Right ventricle myocardium superior (tissue), 1 donor: ENCODE measurements around the gene NTM. TPM values are rescaled to one million over a fixed set of nuclear protein-coding genes. Genes with fewer than 3 reads are reported as not detected.
"Not testable (repeated sequence)": the region's sequence is repeated elsewhere in the genome, so short reads cannot be mapped to it uniquely, and the experiment has no call there.

Source experiments
- ATAC-seq: fragments of 200-7000 bp; cut with Tn5 transposase; one replicate; pipeline ENCODE4 v1.9.1; 2020; ENCODE audit warnings: mild to moderate bottlenecking; ENCODE audit not compliant: poor library complexity
- DNase-seq: peaks from one replicate; pipeline ENCODE4 v3.0.0-alpha.2; 2020
- intact Hi-C: fragments of 100-400 bp; cut with DNase I; formaldehyde crosslinking; loops from one replicate; pipeline ENCODE4 v1.11.2; 2022
- total RNA-seq: library from RNA; stranded (reverse); fragmentation: NEBNext Ultra II Directional; extraction: Animal tissue kit (Norgen Biotek cat#: 25700); gene quantifications from one replicate; pipeline ENCODE4 v1.2.1, GENCODE V29; 2021
- donor health status: DM: no; HTN: yes; CAD: no; lungs with severe emphysema.

The NTM gene
- total RNA-seq, 1 donor from 2014 or later: 1.5 TPM

DNA sequence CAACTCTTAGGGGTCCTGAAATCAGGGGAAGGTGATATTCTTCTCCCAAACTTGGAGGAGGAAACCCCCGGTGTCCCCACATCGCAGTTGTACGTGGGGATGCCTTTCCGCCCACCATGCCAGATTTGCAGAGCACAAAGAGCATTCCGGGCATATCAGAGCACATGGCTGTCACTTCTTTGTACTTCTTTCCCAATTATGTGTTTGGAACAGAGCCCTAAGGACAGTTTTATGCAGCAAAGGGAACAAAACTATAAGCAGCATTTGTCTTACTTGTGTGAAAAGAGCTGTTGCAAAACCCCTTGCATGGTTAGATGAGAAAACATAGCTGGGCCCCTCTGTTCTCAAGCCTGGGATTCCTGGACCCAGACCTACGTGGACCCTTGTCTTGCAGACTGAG, 41.2 kb downstream of the NTM start:
- intact Hi-C loops: no loop called here
- DNase-seq (no peak), ATAC-seq (no peak)

DNA sequence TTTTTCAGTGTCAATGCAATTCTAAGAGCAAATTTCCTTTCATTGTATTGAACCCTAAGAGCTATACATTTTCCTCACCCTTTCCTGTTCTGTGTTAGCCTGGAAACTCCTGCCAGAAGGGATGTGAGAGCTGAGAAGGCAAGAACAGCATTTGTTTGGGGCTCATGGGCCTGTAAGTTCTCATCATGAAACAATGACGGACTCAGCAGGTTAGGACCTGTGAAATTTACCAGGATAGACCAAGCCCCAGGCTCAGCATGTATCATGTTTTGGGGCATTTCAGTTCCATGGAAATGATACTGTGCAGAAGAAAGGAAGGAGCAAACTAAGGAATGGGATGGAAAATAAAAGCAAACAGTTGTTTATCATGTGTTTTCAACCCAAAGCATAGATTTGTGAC, 41.6 kb downstream of the NTM start:
- no peak for DNase-seq
- intact Hi-C loops: no loop called here

DNA sequence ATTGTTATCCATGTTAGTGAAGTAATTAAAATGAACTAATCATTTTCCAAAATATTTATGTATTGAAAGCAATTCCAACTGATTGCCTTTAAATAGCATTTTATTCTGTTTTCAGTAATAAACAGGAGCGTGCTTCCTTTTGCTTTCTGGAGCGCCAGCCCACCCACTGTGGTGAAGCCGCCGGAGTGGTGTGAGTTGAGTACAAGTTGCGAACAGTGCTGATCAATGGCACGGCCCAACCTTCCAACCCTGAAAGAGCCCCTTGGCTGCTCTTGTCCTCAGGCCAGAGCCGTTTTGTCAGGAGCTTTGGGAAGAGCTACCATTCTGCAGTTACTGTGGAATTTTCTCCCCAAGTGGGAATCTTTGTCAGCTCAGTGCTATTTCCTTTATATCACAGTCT, 42.8 kb downstream of the NTM start:
- no peak for DNase-seq
- ATAC-seq: no peak
- intact Hi-C loops: no loop called here

More for the DNA sequence above, 41.6 kb downstream of the NTM start:
- no peak for ATAC-seq

DNA sequence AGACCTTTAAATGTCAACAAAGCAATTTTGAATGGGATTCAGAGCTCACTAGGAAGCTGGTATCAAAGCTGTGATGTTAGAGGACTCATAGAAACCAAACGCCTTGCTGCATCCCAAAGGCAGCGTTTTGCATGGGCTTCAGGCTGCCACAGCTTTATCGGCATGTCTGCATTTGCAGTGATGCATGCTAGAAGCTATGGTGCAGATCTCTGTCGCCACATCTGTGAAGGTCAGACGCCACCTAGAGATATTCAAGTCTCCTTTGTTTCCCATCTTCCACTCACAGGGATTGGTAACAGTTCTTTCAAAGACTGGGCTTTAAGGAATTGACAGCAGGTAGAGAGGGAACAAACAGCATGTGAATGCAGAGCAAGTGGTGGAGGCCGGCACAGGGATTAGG, 47.8 kb downstream of the NTM start:
- DNase-seq (no peak), ATAC-seq (no peak)
- intact Hi-C loops: no loop called here

DNA sequence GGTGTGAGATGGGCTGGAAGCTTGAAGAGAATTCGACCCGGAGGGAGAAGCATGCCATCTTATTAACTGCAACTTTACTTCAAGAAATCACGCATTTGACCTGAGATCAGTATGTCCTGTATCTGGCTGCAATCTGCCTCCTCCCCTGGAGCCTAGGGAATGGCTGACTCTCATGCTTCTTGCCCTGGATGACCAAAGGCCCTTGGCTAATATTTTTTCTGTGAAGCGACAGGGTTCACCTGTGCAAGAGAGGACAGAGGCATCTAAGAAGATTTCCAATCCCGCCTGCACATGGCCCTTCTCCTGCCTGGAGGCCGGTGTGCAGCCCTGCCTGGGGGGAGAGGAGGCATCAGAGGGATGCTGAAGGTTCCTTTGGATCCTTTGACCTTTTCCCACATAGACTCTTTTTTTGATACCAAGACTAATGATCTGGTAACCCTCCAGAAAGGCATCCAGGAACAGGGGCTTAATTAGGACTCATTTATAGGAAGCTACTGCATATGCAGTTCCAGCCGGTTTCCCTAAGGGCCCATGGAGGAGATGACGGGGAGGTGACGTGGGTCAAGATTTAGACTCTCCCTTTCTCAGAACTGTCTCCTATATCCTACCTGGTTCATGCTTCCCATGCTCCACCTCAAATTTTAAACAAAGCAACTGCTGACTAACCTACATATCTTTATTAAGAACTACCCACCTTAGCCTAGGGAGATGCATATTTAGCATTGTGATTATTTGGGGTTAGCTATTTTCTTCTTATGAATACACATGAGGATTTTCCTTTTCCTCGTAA, 50.8 kb downstream of the NTM start:
- ATAC-seq (no peak), DNase-seq (no peak)
- intact Hi-C loops: no loop called here

DNA sequence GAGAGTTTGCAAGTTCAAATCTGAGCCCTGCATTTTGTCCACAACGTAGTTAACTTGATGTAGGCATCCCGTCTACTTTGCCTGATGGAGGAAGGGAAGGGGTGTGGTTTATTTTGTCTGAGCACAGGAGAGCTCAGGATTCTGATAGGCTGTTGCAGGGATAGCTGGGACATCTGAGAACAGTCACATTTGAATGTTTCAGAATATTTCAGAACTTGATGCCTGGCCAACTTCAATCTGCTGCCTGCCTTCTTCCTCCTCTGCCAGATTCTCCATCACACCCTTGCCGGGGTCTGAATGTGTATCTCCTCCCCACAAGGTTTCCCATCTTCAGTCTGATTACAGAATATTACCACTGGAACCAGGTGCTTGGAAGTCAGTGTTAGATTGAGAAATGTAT, 51.6 kb downstream of the NTM start:
- intact Hi-C loops: no loop called here
- no peak for DNase-seq
- ATAC-seq: no peak

DNA sequence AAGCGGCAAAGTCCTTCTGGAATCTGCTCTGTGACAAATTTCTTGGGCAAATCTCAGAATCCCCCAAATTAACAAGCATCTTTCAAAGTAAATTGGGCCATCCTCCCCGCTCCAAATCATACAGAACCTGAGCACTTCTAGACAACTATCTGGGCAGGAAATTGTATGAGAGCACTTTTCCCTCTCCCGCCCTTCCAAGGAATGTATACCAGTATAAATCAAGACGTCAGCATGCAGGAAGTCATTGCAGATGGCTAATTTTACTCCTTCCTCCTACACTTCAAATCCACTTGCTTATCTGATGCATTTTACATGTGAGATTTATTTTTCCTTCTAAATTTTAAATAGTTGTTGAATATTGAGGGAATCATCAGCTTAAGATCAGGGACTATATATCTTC, 52.1 kb downstream of the NTM start:
- ATAC-seq (no peak), DNase-seq (no peak)
- intact Hi-C loops: no loop called here

DNA sequence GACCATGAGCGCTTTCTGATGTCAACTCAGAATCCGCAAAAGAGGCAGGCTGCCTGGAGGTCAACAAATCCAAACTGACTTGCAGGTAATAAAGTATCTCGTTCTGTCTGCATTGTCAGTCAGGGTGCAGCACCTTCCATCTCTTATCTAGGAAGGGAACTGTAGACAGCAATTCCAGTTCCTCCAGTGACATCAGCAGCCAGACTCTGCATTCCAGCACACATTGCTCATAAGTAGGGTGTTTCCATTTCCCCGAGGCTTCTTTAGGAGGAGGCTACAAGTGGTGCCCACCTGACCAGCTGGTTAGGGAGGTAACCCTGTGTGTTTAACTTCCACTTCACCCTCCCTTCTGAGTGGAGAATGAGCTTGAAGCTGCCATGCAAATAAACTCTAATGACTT, 53.3 kb downstream of the NTM start:
- DNase-seq (no peak), ATAC-seq (no peak)
- intact Hi-C loops: no loop called here

DNA sequence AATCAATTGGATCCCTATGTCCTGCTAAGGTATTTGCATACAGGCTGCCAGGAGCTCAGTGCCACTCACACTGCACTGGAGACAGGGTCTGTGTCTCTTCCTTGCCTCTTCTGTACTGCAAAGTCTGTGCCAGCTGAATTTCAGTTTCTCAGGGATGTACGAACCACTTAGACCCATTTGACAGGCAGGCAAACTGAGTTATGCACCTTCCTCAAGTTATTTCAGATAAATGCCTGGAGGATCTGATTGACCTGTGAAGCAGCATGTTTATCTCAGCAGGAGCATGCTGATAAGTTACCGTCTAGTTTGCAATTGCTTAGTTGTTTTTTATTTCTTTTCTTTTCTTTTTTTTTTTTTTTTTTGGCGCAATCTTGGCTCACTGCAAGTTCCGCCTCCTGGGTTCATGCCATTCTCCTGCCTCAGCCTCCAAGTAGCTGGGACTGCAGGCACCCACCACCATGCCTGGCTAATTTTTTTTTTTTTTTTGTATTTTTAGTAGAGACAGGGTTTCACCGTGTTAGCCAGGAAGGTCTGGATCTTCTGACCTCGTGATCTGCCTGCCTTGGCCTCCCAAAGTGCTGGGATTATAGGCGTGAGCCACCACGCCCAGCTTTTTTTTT, 54.0 kb downstream of the NTM start:
- ATAC-seq, intact Hi-C loops, DNase-seq: not testable (repeated sequence)

DNA sequence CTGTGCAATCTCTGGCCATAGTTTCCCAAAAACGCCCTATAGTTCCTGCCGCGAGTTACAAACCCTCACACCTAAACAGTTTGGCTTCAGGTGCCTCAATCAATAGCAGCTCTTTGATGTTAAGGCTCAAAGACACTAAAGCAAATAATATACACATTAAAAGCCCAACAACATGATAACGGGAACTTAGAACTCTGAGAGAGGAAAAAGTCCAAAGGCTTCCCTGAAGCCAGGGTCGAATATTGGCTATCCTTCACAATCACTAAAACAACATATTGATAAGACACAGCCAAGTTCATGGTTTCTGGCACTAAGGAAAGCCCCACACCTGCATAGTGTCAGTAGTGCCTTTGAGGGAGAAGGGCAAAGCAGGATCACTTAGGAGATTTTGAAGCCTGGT, 54.9 kb downstream of the NTM start:
- intact Hi-C loops: no loop called here
- ATAC-seq: no peak

DNA sequence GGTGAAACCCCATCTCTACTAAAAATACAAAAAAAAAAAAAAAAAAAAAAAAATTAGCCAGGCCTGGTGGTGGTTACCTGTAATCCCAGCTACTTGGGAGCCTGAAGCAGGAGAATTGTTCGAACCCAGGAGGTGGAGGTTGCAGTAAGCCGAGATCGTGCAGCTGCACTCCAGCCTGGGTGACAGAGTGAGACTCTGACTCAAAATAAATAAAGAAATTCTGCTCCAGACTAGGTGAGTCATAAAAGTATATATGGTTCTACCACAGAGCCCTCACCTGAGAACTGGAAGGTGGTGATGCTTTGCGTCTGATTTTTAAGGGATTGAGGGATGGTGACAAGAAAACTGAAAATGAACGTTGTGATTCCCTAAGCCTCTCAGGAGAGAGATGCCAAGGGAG, 58.4 kb downstream of the NTM start:
- DNase-seq: no peak
- no peak for ATAC-seq
- intact Hi-C loops: no loop called here

More for the DNA sequence above, 54.9 kb downstream of the NTM start:
- DNase-seq: no peak

DNA sequence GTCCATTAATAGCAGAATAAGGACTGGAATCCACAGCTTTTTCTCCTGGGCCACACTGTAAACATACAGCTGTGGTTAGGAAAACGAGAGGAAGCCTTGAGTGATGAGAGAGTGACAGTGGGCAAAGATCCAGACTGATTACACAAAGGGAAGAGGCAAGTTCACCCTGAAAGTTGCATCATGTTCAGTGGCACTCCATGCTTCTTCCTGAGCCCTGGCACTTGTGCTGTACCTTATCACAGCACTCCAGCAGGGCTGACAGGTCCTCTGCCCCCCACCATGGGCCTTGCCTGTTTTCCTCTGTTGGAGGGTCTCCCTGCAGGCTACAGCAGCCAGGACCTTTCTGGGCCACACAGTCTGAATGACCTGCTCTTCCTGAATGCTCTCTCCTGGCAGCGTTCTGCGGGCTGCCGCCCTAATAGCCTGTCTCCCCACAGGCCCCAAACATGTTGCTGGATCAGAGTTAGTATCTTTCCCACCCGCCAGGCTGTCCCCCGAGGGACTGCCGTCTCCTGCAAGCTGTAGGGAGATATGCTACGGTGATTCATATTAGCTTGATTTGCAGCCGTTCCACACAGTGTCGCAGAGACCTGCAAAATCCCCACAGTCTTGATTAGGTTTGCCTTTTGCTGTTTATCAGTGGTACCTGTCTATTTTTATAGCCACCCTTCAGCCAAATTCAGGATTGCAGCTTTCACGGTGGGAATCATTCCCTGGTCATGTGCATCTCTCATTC, 60.2 kb downstream of the NTM start:
- intact Hi-C loops: no loop called here
- ATAC-seq: peak; percentile 56

DNA sequence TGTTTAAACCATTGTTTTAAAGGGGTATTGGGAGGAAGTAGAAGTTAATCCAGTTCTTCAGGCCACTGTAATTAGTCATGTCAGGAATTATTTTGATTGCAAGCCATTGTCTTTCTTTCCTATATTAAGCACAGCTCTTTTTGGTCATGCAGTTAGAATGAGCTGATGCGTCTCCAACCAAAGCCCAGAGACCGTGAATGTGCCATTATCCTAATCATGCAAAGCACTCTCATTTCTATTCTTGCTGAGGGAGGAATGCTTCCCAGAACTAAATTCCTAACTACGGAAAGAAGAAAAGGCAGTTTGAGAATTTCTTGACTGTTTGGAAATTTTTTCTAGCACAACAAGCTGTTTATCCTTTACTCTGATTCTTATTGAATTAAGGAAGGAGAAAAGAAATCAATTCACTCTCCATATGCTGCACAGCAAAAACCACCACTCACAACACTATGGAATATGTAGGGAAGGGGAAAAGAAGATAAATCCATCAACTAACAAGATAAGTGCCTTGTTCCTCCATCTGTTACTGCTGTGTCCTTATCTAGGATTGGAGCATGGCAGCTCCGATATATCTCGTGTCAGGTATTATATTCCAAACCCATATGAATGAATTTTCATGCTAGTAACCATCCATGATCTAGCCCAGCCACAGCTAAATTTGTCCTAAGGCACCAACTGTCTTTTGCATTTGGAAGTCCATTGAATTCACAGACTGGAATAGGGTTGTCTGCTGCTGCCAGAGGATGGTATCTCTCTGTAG, 70.8 kb downstream of the NTM start:
- ATAC-seq (no peak), DNase-seq (no peak)
- intact Hi-C loops: no loop called here

More for the DNA sequence above, 60.2 kb downstream of the NTM start:
- DNase-seq: no peak

DNA sequence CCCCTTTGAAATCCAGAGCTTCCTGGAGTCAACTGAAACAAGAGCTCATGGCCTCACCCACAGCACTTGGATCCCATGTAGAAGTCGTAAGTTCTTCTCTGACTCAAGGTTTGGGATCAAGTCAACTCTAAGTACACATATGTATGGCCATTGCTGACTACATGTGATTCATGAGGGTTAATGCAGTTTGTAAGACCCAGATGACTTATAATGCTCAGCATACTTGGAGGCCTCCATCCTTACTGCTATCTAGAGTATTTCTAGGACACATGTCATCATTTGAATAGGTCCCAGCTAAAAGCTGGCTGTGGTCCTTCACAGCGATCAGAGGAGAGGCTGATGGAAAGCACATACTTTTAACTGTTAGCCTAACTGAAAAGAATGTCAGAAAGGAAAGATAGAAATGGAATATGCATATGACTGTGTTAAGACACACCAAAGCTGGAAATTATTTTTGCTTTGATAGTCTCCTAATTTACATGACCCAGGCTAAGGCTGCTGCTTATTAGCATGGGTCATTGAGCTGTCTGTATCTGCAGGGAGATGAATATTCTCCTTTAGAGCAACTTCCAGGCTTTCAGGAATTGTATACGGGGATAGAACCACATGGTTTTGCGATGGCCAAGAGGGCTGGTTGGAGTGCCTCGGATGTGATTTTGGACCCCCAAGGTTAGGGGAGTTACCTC, 76.3 kb downstream of the NTM start:
- DNase-seq (no peak), ATAC-seq (peak; percentile 49)
- intact Hi-C loops: no loop called here

DNA sequence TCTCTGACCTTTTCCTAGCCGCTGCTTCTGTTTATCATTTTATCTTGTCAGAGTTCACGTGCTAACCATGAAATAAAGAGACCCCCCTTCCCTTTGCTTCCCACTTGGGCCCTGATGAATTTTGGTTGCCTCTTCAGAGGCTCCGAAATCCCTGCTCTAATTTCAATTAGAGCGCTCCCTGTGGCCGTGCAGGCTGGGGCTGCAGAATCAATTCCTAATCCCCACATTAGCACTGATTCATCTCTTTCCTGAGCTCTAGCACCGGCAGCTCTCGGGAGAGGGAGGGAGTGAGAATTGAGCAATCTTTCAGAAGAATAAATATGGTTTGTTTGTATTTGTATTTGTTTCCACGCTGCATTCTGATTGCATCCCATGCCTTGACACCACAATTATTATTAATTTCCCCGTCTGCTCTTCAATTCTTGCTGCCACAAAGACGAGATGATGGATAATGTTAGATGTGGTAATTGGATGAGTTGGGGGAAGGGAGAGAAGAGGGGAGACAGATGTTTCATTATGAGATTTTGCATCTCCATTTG, 76.9 kb downstream of the NTM start:
- intact Hi-C loops: no loop called here
- ATAC-seq (no peak), DNase-seq (no peak)

DNA sequence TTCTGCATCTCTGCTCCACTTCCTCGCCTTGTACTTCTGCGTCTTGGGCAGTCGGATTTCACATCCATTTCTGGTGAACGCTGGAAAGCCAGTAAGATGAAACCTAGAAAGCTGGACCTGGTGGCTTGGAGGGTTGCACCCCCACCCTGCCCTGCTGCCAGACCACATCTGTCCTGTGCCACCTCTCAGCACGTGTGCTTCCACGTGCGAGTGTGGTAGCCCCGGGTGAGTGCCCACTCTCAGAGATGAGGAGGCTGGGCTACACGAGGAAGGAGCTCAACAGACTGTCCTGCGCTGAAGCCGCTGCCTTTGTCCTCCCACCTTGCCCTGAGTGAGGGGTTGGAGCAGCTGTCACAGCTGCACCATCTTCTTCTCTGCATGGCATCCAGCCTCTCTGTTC, 77.5 kb downstream of the NTM start:
- ATAC-seq (no peak), DNase-seq (no peak)
- intact Hi-C loops: no loop called here

DNA sequence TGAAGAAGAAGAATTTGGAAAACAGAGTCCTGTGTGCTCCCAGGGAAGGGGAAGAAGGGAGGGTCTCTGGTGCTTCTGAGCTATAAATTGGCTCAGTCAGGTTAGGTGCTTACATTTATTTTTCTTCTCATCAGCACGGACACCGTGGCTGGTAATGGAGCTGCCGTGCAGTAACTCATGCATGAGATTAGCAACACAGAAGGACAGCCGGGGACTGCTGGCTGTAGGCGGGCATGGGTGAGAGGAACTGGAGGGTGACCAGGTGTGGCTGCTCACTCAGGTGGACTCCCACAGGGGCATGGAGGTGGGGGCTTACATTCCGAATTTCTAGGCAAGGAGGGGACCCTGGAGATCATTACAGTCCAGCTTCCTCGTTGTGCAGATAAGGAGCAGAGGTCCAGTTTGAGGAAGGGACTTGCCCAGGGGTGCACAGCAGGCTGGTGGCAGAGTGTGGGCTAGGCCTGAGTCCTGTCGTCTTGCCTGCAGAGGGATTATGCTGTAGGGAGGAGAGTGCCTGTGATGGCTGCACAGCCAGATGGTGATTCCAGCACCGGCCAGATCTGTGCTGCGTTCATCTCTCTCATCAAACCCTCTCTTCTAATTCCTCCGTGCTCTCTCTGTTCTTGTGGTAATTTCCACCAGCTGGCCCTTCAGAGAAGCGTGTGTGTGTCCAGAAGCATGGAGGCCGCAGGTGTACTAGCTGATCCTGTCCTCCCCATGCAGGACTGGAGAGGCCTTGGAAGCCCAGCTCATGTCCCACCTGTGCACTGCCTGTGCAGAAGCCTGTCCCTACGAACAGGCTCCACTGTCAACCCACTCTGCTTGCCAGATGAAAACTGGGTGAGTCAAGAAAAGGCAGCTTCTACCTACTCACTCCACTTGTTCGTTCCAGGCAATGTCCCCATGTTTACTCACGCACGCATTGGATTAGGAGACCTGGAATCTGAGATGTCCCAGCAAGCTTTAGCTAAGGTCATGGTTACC, 78.9 kb downstream of the NTM start:
- ATAC-seq: no peak
- intact Hi-C loops: no loop called here
- no peak for DNase-seq
